Hepatocyte (in vitro differentiated cells): ENCODE measurements around the gene SGTA. TPM values are rescaled to one million over a fixed set of nuclear protein-coding genes. Genes with fewer than 3 reads are reported as not detected.
A peak's percentile ranks its signal among the peaks of the same experiment; 100 is the strongest.

Experiments
- DNase-seq: peaks from one replicate; pipeline ENCODE4 v3.0.0-alpha.2; 2016; ENCODE audit warnings: low spot score
- H2AFZ ChIP-seq: fragments of 200-600 bp; sonication (generic); 2 replicates; pipeline ENCODE4 v1.6.0; 2016; ENCODE audit warnings: antibody characterized with exemption, mild to moderate bottlenecking
- H3K27ac ChIP-seq: fragments of 200-600 bp; sonication (generic); 2 replicates; pipeline ENCODE4 v1.5.1; 2016; ENCODE audit warnings: mild to moderate bottlenecking
- H3K27me3 ChIP-seq: fragments of 200-600 bp; sonication (generic); 2 replicates; pipeline ENCODE4 v1.6.1; 2016
- H3K36me3 ChIP-seq: fragments of 200-600 bp; sonication (generic); replicated peaks from 2 replicates; pipeline ENCODE4 v1.5.1; 2016; ENCODE audit warnings: low read depth; ENCODE audit not compliant: insufficient read depth
- H3K4me1 ChIP-seq: fragments of 200-600 bp; sonication (generic); 2 replicates; pipeline ENCODE4 v1.5.1; 2016; ENCODE audit warnings: mild to moderate bottlenecking, moderate library complexity; ENCODE audit not compliant: insufficient read depth
- H3K4me2 ChIP-seq: fragments of 200-600 bp; sonication (generic); 2 replicates; pipeline ENCODE4 v1.6.0; 2016
- H3K4me3 ChIP-seq: fragments of 200-600 bp; sonication (generic); 2 replicates; pipeline ENCODE4 v1.5.1; 2016; ENCODE audit warnings: mild to moderate bottlenecking
- H3K79me2 ChIP-seq: fragments of 200-600 bp; sonication (generic); 2 replicates; pipeline ENCODE4 v1.6.0; 2017; ENCODE audit warnings: mild to moderate bottlenecking
- H3K9me2 ChIP-seq: fragments of 200-600 bp; sonication (generic); replicated peaks from 2 replicates; pipeline ENCODE4 v1.6.0; 2017; ENCODE audit warnings: mild to moderate bottlenecking; ENCODE audit not compliant: insufficient read depth
- H3K9me3 ChIP-seq: fragments of 200-600 bp; sonication (generic); 2 replicates; pipeline ENCODE4 v1.5.1; 2016; ENCODE audit warnings: low read depth, mild to moderate bottlenecking
- H4K20me1 ChIP-seq: fragments of 200-600 bp; sonication (generic); 2 replicates; pipeline ENCODE4 v1.6.0; 2016; ENCODE audit warnings: mild to moderate bottlenecking; ENCODE audit not compliant: insufficient read depth, poor library complexity, severe bottlenecking
- CTCF ChIP-seq: fragments of 200-600 bp; sonication (generic); IDR thresholded peaks from 2 replicates; pipeline ENCODE4 v1.5.1; 2016; ENCODE audit warnings: antibody characterized with exemption, mild to moderate bottlenecking; ENCODE audit not compliant: poor library complexity
- EZH2 ChIP-seq: fragments of 200-600 bp; sonication (generic); IDR thresholded peaks from 2 replicates; pipeline ENCODE4 v1.6.1; 2016; ENCODE audit warnings: antibody characterized with exemption, mild to moderate bottlenecking, borderline replicate concordance
- EZH2phosphoT487 ChIP-seq: fragments of 200-600 bp; sonication (generic); IDR thresholded peaks from one replicate; pipeline ENCODE4 v1.6.1; 2018; ENCODE audit warnings: antibody characterized with exemption, mild to moderate bottlenecking, low read depth, moderate library complexity; ENCODE audit not compliant: unreplicated experiment, severe bottlenecking
- WGBS: methylation state at CpG from one replicate; pipeline ENCODE4 v1.1.6; 2016; ENCODE audit warnings: low lambda C conversion rate; ENCODE audit errors: missing lambda C conversion rate; 5-methylcytosine and 5-hydroxymethylcytosine counted together
- polyA plus RNA-seq: library from polyadenylated mRNA; unstranded; fragments of >200 nt; fragmentation: Nextera tagmentation; extraction: Ambion mirVana; gene quantifications from 2 replicates; pipeline ENCODE4 v1.2.1, GENCODE V29; 2016
- total RNA-seq: library from RNA; depleted of rRNA; stranded (reverse); fragments of >200 nt; gene quantifications from 2 replicates; pipeline ENCODE4 v1.2.3, GENCODE V29; 2014

The SGTA gene
- total and polyA plus RNA-seq, 2 experiments from 2014 or later = 37.4 to 62.8 TPM

GRCh38 chr19:2813235-2814160 is 30.4 kb upstream of the SGTA start:
- H2AFZ ChIP-seq = no peak overlapping the region
- no peaks in the 10 kb centered on the region for H3K9me2 ChIP-seq
- whole genome bisulfite sequencing = 76% methylated on average over 33 of the region's 35 CpGs
- no peak overlapping the region for H3K27ac ChIP-seq
- no peak overlapping the region for H3K4me3 ChIP-seq
- H3K4me1 ChIP-seq = no peaks in the 10 kb centered on the region
- H3K36me3 ChIP-seq = no peaks in the 10 kb centered on the region
- TF ChIP-seq CTCF (no peak), EZH2phosphoT487 (no peak), EZH2 (no peak)
- no peaks in the 10 kb centered on the region for H3K79me2 ChIP-seq
- H4K20me1 ChIP-seq = no peaks in the 10 kb centered on the region
- H3K27me3 ChIP-seq = no peaks in the 10 kb centered on the region
- no peak overlapping the region for H3K4me2 ChIP-seq
- DNase-seq = no peak
- no peaks in the 10 kb centered on the region for H3K9me3 ChIP-seq

GRCh38 chr19:2812414-2813234 is 29.6 kb upstream of the SGTA start:
- Histone ChIP-seq H3K4me2 (no peak overlapping the region), H3K36me3 (no peaks in the 10 kb centered on the region), H3K27ac (no peak overlapping the region), H3K9me2 (no peaks in the 10 kb centered on the region), H3K4me3 (no peak overlapping the region), H3K4me1 (no peaks in the 10 kb centered on the region), H2AFZ (no peak overlapping the region), H3K79me2 (no peaks in the 10 kb centered on the region), H3K27me3 (no peaks in the 10 kb centered on the region), H4K20me1 (no peaks in the 10 kb centered on the region), H3K9me3 (no peaks in the 10 kb centered on the region)
- TF ChIP-seq EZH2 (no peak), EZH2phosphoT487 (no peak), CTCF (no peak)
- WGBS = 97% methylated on average over 35 of the region's 37 CpGs
- no peak for DNase-seq

GRCh38 chr19:2811735-2812413 is 28.8 kb upstream of the SGTA start:
- Histone ChIP-seq H3K4me1 (no peaks in the 10 kb centered on the region), H3K4me3 (no peak overlapping the region), H3K27me3 (no peaks in the 10 kb centered on the region), H3K27ac (peak overlapping the region; percentile 55), H3K9me2 (no peaks in the 10 kb centered on the region), H3K79me2 (no peaks in the 10 kb centered on the region), H3K36me3 (no peaks in the 10 kb centered on the region), H2AFZ (no peak overlapping the region), H3K9me3 (no peaks in the 10 kb centered on the region), H4K20me1 (no peaks in the 10 kb centered on the region), H3K4me2 (no peak overlapping the region)
- WGBS = 96% methylated on average over 17 of the region's 34 CpGs
- no peak for DNase-seq
- TF ChIP-seq CTCF (no peak), EZH2phosphoT487 (no peak), EZH2 (no peak)
